Hippocampal formation (tissue), 2 donors: ENCODE measurements around the gene QPRT.
"Not testable (repeated sequence)": the region's sequence is repeated elsewhere in the genome, so short reads cannot be mapped to it uniquely, and the experiment has no call there.

Experiments used
- DNase-seq, 2 donors: peaks; one replicate each; lab custom pipeline; 2025; lab: John Stamatoyannopoulos, UW

The QPRT gene

DNA sequence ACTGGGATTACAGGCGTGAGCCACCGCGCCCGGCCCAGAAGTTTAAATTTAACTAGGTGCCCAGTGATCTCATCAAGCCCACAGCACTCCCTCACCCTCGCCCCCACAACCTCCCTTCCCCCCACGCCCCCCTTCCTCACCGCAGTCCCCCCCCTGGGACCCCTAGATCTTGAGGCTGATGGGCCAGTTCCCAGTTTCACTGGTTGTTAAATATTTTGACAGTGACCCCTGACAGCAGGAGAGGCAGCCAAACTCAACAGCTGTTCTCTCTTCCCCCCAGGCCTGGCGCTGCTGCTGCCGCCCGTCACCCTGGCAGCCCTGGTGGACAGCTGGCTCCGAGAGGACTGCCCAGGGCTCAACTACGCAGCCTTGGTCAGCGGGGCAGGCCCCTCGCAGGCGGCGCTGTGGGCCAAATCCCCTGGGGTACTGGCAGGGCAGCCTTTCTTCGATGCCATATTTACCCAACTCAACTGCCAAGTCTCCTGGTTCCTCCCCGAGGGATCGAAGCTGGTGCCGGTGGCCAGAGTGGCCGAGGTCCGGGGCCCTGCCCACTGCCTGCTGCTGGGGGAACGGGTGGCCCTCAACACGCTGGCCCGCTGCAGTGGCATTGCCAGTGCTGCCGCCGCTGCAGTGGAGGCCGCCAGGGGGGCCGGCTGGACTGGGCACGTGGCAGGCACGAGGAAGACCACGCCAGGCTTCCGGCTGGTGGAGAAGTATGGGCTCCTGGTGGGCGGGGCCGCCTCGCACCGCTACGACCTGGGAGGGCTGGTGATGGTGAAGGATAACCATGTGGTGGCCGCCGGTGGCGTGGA, 15.6 kb downstream of the QPRT start:
- DNase-seq: no peak

DNA sequence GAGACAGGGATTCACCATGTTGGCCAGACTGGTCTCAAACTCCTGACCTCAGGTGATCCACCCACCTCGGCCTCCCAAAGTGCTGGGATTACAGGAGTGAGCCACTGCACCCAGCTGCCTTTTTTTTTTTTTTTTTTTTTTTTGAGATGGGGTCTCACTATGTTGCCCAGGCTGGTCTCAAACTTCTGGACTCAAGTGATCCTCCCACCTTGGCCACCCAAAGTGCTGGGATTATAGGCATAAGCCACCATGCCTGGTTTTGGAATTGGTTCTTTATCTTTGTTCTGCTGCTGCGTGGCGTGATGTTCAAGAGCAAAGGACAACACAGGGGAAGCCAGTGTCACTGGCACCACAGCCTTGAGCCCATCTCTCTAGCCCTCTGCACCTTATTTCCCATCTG, 16.7 kb downstream of the QPRT start:
- DNase-seq: not testable (repeated sequence)

DNA sequence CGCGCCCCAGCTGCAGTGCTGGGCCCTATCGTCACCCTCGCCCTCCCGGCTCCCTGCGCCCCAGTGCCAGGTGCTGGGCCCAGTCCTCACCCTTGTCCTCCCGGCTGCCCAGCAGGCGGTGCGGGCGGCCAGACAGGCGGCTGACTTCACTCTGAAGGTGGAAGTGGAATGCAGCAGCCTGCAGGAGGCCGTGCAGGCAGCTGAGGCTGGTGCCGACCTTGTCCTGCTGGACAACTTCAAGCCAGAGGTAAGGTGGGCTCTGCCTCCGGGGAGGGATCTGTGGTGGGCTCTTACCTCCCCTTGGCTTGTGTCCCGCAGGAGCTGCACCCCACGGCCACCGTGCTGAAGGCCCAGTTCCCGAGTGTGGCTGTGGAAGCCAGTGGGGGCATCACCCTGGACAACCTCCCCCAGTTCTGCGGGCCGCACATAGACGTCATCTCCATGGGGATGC, 17.9 kb downstream of the QPRT start:
- DNase-seq: no peak

DNA sequence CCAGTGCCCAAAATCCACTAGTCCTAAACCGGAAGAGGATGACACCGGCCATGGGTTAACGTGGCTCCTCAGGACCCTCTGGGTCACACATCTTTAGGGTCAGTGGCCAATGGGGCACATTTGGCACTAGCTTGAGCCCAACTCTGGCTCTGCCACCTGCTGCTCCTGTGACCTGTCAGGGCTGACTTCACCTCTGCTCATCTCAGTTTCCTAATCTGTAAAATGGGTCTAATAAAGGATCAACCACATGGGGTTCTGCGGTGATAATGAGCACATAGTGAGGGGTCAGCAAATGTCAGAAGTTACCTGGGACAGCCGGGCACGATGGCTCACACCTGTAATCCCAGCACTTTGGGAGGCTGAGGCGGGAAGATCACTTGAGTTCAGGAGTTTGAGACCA, 18.4 kb downstream of the QPRT start:
- no peak for DNase-seq

DNA sequence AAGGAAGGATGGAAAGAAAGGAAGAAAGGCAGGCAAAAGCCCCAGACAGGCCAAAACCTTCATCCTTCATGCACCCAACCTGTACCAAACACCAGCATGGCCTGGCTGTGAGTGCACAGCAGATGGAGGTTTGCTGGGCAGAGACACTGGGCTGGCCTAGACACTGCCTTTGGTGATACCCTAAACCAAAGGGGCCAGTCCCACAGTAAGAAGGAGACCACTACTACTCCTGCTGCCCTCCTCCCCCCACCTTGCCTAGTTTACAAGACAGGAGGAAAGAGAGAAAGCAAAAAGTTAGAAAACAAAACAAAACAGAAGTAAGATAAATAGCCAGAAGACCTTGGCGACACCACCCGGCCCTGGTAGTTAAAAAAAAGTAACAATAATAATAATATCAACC, 19.1 kb downstream of the QPRT start:
- DNase-seq: no peak

DNA sequence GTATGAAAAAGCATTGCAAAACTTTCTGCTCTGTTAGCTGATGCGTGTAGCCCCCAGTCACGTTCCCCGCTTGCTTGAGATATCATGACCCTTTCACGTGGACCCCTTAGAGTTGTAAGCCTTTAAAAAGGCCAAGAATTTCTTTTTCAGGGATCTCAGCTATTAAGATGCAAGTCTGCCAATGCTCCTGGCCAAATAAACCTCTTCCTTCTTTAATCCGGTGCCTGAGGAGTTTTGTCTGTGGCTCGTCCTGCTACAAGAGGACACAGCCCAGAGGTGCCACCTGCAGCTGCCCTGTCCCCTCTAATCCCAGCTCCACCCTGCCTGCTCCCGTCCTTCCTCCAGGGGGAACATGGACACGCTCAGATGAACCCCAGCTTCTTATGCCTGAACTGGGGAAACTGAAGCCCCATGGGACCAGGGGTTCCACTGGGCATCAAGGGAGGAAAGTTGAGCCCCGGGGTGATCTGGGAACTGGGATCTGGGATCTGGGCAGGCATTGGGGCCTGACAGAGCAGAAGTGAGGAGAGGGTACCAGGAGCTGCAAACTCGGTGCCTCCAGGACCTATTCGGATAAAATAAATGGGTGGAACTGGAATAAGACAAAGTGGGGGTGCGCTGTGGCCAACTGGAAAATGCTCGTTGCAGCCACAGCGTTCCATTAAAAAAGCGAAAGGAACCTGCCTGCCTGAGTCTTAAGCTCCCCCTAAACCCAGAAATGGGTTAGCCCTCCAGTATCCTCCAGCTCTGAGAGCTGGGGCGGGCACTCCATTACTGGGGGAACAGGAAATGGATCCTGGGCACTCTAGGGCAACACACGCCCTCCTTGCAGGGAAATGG, 19.7 kb downstream of the QPRT start:
- no peak for DNase-seq

DNA sequence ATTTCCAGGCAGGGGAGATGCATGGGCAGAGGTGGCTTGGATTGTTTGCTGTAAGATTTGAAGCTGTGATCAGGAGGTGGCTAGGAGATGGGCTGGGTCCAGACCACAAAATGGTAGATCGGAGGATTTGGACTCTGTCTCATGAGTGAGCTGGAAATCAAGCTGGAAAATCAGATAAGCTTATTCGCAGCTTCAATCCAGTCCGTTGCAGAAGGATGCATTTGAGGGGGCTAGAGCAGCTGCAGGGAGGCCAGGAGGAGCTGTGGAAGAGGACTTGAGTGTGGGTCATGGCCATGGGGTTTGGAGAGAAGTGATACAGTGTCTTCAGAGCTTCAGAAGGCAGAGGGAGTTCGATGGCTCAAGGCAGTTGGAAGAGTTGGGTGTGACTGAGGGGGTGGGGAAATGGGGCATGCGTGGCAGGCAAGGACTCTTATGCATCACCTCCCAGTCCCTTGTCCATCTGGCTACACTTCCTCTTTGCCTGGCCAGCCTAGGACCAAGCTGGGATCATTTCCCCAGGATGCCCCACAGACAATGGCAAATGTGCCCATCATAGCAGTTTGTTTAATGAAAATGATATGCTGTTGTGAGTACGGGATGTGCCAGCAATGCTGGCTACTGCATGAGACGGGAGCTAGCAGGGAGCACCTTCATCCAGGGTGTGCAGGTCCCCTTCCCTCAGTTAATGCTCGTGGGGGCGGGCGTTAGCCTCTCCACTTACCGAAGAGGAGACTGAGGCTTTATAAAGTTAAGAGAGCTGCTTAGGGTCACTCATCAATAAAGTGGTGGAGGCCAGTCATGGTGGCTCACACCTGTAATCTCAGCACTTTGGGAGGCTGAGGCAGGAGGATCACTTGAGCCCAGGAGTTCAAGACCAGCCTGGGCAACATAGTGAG, 20.6 kb downstream of the QPRT start:
- no peak for DNase-seq

DNA sequence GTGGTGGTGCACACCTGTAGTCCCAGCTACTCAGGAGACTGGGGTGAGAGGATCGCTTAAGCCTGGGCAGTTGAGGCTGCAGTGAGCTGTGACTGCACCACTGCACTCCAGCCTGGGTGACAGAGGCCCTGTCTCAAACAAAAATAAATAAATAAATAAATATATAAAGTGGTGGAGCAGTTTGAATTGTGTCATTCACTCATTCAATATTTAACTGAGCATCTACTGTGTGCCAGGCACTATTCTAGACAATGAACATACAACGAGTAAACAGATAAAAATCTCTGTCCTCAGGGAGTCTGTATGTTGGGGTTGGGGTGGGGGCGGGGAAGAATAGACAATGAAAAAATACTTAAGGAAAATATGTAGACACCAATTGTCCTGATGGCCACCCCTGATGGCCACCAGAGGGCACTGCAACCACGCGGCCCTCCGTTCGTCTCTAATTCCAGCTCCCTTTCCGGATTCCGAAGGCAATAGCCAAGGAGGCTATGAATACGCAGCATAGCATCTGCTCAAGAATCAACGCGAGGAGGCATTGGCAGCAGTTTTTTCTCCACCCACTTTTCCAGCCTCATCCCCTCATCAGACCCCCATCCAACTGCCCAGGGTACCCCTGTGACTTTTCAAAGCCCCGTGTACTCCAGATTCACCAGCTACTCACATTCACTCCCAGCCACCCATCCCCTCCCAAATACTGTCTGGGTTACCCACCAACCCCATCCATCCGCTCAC, 21.4 kb downstream of the QPRT start:
- peak; percentile 38 to 43 for DNase-seq

DNA sequence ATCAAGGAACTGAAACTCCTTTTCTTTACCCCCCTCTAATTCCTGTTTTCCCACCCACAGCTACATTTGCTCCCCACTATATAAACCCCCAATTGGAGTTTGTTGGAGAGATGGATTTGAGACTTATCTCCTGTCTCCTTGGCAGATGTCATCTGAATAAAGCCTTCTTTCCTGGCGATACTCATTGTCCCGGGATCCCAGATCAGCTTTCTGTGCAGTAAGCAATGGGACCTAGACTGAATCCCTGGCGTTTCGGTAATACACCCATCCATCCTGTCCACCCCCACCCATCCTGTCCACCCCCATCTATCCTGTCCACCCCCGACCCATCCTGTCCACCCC, 22.2 kb downstream of the QPRT start:
- DNase-seq: no peak

DNA sequence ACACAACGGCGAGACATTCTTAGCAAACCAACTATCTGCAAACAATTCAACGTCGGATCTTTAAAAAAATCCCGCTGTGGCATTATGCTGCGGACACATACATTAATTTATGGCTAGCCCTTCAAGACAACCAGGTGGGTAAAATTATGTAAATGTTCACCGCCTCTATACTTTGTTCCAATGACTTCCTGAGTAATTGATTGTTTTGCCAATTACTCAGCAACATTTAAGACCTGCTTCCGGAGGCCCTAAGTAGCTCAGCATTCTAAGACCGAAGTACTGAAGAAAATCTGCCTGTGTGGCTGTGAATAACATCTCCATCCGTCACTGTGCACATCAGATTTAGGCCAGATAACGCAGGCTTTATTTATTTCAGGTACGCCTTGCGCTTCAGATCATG, 23.3 kb downstream of the QPRT start:
- no peak for DNase-seq

DNA sequence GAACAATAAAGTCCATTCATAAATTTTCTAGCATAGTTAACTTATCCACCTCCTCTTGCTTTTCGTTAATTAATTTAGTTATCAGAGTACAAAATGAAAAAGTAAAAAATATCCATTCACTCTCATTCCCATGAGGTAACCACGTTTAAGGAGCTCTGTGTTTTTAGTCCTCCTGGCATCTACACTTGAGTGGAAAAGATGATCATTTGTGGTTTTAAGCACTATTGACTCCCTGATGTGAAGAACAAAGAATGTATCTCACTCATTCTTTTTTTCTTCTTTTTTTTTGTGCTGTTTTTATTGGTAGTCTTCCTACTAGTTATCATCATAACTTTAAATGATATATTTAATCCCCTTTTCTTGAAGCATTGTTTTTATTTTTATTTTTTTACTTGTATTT, 26.1 kb downstream of the QPRT start:
- no peak for DNase-seq

DNA sequence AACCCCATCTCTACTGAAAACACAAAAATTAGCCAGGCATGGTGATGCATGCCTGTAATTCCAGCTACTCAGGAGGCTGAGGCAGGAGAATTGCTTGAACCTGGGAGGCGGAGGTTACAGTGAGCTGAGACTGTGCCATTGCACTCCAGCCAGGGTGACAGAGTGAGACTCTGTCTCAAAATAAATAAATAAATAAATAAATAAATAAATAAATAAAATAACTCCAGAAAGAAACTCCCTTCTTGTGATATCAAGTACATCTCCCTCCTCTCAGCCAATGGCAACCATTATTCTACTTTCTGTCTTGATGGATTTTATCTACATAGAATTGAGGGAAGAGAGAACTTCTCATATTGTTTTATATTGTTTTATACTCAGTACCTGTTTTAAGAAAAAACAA, 28.2 kb downstream of the QPRT start:
- not testable (repeated sequence) for DNase-seq

DNA sequence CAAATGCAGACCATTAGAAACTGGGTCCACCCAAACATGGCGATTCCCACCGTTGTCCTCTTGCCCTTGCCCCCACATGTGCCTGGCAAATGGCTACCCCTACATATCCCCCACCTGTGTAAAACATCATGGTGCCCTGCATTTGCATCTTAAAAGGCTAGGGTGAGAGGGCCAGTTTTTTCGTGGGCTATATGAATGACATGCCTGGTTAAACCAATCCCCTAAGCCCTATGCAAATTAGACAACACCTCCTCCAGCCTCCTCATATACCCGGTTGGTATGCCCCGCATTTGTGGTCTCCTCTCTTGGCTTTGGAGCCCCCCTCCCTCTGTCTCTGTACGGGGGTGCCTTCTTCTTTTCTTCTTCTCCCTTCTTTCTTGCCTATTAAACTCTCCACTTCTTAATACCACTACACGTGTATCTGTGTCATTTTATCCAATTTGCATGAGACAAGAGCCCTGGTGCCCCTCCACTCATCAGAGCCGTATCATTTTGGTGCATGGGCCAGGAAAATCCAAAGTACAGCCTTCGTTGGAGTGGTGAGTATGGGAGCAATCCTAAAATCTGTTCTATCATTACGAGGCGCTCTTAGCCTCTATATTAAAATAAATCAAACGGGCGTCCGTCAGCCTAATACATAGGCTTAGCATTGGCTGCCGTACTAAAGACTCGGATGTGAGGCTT, 30.1 kb downstream of the QPRT start:
- DNase-seq: no peak

DNA sequence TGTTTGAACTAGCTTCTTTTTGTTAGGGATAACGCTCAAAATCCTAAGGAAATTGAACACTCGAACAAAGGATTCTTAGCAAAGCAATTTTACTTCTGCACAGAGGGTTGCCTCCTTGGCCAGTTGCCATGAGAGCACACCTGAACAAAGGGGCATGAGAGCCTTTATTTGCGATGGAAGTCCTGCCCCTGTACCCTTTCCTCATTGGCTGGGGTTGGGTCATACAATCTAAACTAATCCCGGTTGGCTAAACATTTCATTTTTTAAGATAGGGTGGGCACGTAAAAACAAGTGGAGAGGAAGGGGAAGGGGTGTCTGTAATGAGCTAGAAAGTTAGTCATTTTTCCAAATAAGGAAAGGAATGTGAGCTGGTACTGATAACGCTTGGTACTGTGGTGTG, 30.7 kb downstream of the QPRT start:
- not testable (repeated sequence) for DNase-seq

DNA sequence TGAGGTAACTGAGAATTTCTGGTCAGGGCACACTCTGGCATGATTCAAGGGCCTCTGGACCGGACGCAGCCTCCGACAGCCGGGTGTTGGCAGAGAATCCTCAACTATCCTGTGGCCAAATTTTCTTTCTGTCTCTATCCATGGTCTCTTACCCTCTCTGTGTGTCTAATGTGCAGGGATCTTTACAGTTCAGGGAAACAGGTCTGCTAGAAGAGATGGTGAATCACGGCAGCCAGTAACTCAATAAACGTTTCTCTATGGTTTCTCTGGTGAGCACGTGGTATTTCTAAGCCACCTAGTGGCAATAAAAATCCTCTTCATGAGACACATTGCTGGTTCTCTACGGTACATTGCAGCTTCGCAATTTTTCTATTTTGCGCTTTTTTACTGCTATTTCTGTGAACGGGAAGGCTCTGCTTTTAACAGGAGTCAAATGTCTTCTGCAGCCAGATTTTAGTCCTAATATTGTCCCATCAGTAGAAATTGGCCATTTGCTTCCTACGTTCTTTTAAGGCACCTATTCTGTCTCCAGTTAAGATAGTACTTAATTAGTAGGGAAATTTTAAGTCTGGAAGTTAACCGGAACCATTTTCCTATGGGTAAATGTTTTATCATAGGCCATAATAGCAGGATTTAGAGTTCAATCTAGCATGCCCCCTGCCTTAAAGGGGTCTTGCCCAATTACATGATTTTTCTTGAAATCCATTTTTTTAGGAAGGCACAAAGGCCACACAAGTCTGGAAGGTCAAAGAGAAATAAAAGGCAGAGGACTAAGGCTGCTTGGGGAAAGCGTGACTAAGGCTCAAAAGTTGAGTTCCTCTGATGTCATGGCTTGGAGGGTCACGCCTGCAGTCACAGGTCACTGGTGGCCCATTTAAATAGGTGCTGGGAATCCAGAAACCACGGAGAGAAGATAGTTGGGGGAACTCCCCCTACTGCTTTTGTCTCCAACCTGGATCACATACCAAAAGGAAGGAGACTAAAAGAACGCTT, 31.5 kb downstream of the QPRT start:
- DNase-seq: peak; percentile 43 to 67

DNA sequence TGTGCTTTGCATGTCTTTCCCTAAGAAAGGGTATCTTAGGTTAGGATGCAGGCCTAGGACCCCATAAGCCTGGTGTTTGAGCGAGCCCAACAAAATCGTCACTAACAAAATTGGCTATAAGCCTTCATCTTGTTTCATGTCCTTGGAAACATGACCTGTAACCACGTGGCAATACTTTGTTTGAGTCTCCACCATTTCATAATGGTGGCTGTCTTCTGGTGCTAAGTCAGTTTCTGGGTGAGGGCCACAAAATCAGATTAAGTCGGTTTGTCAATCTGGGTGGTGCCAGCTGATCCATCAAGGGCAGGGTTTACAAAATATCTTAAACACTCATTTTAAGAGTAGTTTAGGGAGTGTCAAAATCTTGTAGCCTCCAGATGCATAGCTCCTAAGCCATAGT, 33.8 kb downstream of the QPRT start:
- DNase-seq: no peak

DNA sequence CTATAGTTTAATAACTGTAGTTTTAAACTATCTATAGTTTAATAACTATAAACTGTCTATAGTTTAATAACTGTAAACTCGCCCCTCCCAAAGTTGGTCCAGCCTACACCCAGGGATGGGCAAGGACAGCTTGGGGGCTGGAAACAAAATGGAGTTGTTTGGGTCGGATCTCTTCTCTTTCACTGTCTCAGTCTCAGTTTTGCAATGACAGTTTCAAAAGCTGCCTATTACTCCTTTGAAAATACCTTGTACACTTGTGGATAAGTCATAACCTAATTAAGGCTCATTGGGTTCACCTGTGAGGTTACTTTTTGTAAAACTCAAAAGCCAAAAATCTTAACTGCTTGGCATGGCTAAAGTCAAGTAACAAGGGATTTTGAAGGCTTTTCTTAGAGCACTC, 35.4 kb downstream of the QPRT start:
- DNase-seq: no peak

DNA sequence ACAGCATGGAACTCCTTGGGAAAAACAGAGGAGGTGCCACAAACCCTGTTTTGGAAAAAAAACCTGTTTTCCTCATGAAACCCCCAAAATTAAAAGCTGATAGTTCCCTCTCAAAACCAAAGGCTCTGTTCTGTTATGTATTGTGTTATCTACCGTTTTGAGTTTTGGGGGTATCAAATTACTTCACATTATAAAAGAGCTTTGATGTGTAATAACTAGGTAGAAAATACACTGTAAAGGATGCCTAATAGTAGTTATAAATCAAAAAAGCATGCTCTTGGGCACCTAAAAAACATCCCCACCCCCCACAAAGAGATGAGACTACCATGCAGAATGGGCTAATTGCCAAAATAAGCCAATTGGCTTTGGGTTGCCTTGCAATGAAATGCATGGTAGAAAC, 36.0 kb downstream of the QPRT start:
- DNase-seq: no peak

DNA sequence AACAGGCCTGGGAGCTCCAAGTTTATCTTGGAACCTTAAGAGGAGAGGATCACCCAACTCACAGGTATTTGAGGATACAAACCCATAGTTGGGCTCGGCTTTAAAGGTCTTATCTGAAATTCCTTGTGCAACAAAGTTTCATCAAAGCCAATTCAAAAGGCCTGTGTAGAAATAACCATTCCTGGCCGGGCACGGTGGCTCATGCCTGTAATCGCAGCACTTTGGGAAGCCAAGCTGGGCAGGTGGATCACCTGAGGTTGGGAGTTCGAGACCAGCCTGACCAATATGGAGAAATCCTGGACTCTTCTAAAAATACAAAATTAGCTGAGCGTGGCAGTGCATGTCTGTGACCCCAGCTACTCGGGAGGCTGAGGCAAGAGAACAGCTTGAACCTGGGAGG, 38.1 kb downstream of the QPRT start:
- no peak for DNase-seq

DNA sequence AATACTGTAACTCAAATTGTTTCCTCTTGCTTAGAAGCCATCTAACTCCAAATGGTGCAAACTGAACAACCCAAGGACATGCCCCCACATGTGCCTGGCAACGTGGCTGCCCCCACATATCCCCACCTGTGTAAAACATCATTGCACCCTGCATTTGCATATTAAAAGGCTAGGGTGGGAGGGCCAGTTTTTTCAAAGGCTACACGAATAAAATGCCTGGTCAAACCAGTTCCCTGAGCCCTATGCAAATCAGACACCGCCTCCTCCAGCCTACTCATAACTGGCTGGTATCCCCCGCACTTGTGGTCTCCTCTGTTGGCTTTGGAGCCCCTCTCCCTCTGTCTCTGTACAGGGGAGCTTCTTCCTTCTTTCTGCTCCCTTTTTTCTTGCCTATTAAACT, 40.1 kb downstream of the QPRT start:
- DNase-seq: no peak
